Osteoblast (primary cell): ENCODE results near the gene RGS16. TPM values are rescaled to one million over a fixed set of nuclear protein-coding genes. Genes with fewer than 3 reads are reported as not detected.

Experiments used
- DNase-seq: peaks from one replicate; pipeline ENCODE4 v3.0.0; 2011; ENCODE audit warnings: low spot score, mixed read lengths; ENCODE audit not compliant: insufficient read length; ENCODE audit errors: missing footprints
- H2AFZ ChIP-seq: 2 replicates; pipeline ENCODE4 v1.6.0; 2011; ENCODE audit warnings: mild to moderate bottlenecking, low read length
- H3K27ac ChIP-seq: 2 replicates; pipeline ENCODE4 v1.5.1; 2011; ENCODE audit warnings: mild to moderate bottlenecking, low read depth, low read length, moderate library complexity
- H3K27me3 ChIP-seq: 2 replicates; pipeline ENCODE4 v1.6.0; 2012; ENCODE audit warnings: mild to moderate bottlenecking, control low read depth, inconsistent platforms, low read length, moderate library complexity; ENCODE audit not compliant: insufficient read depth
- H3K36me3 ChIP-seq: 2 replicates; pipeline ENCODE4 v1.5.1; 2011; ENCODE audit warnings: mild to moderate bottlenecking, low read length, control low read depth, moderate library complexity; ENCODE audit not compliant: insufficient read depth
- H3K4me1 ChIP-seq: 2 replicates; pipeline ENCODE4 v1.5.1; 2011; ENCODE audit warnings: mild to moderate bottlenecking, low read length, control low read depth, moderate library complexity; ENCODE audit not compliant: insufficient read depth
- H3K4me2 ChIP-seq: 2 replicates; pipeline ENCODE4 v1.6.0; 2011; ENCODE audit warnings: mild to moderate bottlenecking, low read length; ENCODE audit not compliant: insufficient read depth
- H3K4me3 ChIP-seq: fragments of 200-600 bp; sonication (generic); 3 replicates; pipeline ENCODE4 v1.5.1; 2012; ENCODE audit warnings: mild to moderate bottlenecking, low read length, inconsistent platforms; ENCODE audit not compliant: insufficient read depth
- H3K79me2 ChIP-seq: 2 replicates; pipeline ENCODE4 v1.6.0; 2012; ENCODE audit warnings: mild to moderate bottlenecking, low read length, control low read depth, inconsistent platforms; ENCODE audit not compliant: insufficient read depth
- H3K9me3 ChIP-seq: 2 replicates; pipeline ENCODE4 v1.5.1; 2011; ENCODE audit warnings: low read depth, low read length, control low read depth
- H4K20me1 ChIP-seq: 2 replicates; pipeline ENCODE4 v1.6.0; 2012; ENCODE audit warnings: mild to moderate bottlenecking, low read length, control low read depth; ENCODE audit not compliant: insufficient read depth
- total RNA-seq: library from RNA; depleted of rRNA; stranded (reverse); fragments of >200 nt; gene quantifications from 2 replicates; pipeline ENCODE4 v1.2.3, GENCODE V29; 2012
- TF ChIP-seq, protein P1 (sequence below): IDR thresholded peaks from 2 replicates; pipeline ENCODE4 v1.5.1; 2011; ENCODE audit warnings: mild to moderate bottlenecking, low read depth, low read length, moderate library complexity; ENCODE audit errors: extremely low read depth

RGS16 gene
- total RNA-seq, 1 donor: under 0.01 TPM

- H3K27me3 ChIP-seq: no peaks in the 10 kb centered on the region
- TF ChIP-seq, protein P1, sequence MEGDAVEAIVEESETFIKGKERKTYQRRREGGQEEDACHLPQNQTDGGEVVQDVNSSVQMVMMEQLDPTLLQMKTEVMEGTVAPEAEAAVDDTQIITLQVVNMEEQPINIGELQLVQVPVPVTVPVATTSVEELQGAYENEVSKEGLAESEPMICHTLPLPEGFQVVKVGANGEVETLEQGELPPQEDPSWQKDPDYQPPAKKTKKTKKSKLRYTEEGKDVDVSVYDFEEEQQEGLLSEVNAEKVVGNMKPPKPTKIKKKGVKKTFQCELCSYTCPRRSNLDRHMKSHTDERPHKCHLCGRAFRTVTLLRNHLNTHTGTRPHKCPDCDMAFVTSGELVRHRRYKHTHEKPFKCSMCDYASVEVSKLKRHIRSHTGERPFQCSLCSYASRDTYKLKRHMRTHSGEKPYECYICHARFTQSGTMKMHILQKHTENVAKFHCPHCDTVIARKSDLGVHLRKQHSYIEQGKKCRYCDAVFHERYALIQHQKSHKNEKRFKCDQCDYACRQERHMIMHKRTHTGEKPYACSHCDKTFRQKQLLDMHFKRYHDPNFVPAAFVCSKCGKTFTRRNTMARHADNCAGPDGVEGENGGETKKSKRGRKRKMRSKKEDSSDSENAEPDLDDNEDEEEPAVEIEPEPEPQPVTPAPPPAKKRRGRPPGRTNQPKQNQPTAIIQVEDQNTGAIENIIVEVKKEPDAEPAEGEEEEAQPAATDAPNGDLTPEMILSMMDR: no peak
- H3K4me2 ChIP-seq: no peak overlapping the region
- H3K79me2 ChIP-seq: no peaks in the 10 kb centered on the region
- no peak overlapping the region for H3K27ac ChIP-seq
- H2AFZ ChIP-seq: no peak overlapping the region
- no peaks in the 10 kb centered on the region for H4K20me1 ChIP-seq
- H3K4me3 ChIP-seq: no peak overlapping the region
- H3K36me3 ChIP-seq: no peaks in the 10 kb centered on the region
- no peaks in the 10 kb centered on the region for H3K9me3 ChIP-seq
- H3K4me1 ChIP-seq: no peaks in the 10 kb centered on the region
- no peak for DNase-seq
Measured at GRCh38 chr1:182569939-182570610, 34.1 kb downstream of the RGS16 start.

- Histone ChIP-seq H3K79me2 (no peaks in the 10 kb centered on the region), H2AFZ (no peak overlapping the region), H3K4me1 (no peaks in the 10 kb centered on the region), H3K27ac (no peak overlapping the region), H3K36me3 (no peaks in the 10 kb centered on the region), H3K27me3 (no peaks in the 10 kb centered on the region), H3K9me3 (no peaks in the 10 kb centered on the region), H3K4me2 (no peak overlapping the region), H3K4me3 (no peak overlapping the region), H4K20me1 (no peaks in the 10 kb centered on the region)
- TF ChIP-seq, protein P1: no peak
- no peak for DNase-seq
Measured at GRCh38 chr1:182568647-182569284, 35.4 kb downstream of the RGS16 start.

DNA sequence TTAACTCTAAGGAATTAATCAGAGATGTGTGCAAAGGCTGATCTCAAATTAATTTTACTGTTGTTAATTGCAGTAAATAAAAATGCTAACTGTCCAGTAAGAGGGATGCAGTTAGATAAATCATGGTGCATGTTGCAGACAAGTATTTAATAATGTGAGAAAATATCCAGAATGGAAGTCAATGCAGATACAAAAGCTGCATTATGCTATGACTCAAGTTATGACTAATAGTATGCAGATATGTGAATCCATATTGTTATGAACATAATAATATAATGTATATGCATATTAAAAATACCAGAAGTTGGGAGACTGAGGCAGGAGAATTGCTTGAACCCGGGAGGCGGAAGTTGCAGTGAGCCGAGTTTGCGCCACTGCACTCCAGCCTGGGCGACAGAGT lies 36.6 kb downstream of the RGS16 start:
- TF ChIP-seq, protein P1: no peak
- no peak overlapping the region for H3K4me3 ChIP-seq
- no peaks in the 10 kb centered on the region for H3K9me3 ChIP-seq
- no peak overlapping the region for H3K27ac ChIP-seq
- H3K79me2 ChIP-seq: no peaks in the 10 kb centered on the region
- DNase-seq: no peak
- no peaks in the 10 kb centered on the region for H3K27me3 ChIP-seq
- H3K36me3 ChIP-seq: no peaks in the 10 kb centered on the region
- no peaks in the 10 kb centered on the region for H4K20me1 ChIP-seq
- no peak overlapping the region for H3K4me2 ChIP-seq
- no peak overlapping the region for H2AFZ ChIP-seq
- no peaks in the 10 kb centered on the region for H3K4me1 ChIP-seq

DNA sequence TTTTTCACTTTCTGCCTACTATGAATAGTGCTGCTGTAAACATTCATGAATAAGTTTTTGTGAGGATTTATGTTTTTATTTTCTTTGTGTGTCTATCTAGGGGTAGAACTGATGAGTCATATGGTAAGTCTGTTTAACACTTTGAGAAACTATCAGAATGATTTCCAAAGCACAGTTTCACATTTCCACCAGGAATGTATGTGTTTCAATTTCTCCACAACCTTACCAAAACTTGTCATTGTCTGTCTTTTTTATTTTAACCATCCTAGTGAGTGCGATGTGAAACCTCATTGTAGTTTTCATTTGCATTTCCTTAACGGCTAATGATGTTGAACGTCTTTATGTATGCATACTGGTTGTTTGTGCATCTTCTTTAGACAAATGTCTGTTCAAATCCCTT lies 38.7 kb downstream of the RGS16 start:
- Histone ChIP-seq H3K27me3 (no peaks in the 10 kb centered on the region), H4K20me1 (no peaks in the 10 kb centered on the region), H3K4me1 (no peaks in the 10 kb centered on the region), H3K4me2 (no peak overlapping the region), H3K4me3 (no peak overlapping the region), H3K9me3 (no peaks in the 10 kb centered on the region), H3K27ac (no peak overlapping the region), H3K36me3 (no peaks in the 10 kb centered on the region), H2AFZ (no peak overlapping the region), H3K79me2 (no peaks in the 10 kb centered on the region)
- TF ChIP-seq, protein P1: no peak
- DNase-seq: no peak
